Kidney (tissue), 14 donors: ENCODE data around the gene RNASE1. TPM values are rescaled to one million over a fixed set of nuclear protein-coding genes. Genes with fewer than 3 reads are reported as not detected.

Source experiments
- DNase-seq, 5 donors: peaks; one replicate each; pipeline ENCODE4 v3.0.0-alpha.2; 2013 to 2020
- FAIRE-seq: peaks from 2 replicates; lab custom pipeline; 2012; peaks lifted over from hg19 to GRCh38; lab: Jason Lieb, UNC
- H3K27ac ChIP-seq, 2 donors: one replicate each; pipeline ENCODE4 v1.7.0; 2013; ENCODE audit warnings: low read depth in 2 of 2, low read length in 2 of 2, inconsistent platforms in 1 of 2
- H3K27me3 ChIP-seq: one replicate; pipeline ENCODE4 v1.7.1; 2013; ENCODE audit warnings: low read length, inconsistent platforms; ENCODE audit not compliant: control insufficient read depth, insufficient read depth
- H3K36me3 ChIP-seq, 3 donors: one replicate each; pipeline versions ENCODE4 v1.7.0 to v1.7.1; 2013; ENCODE audit warnings: low read length in 3 of 3, control low read depth in 1 of 3, inconsistent platforms in 1 of 3; ENCODE audit not compliant: insufficient read depth in 3 of 3, control insufficient read depth in 2 of 3
- H3K4me1 ChIP-seq, 3 donors: one replicate each; pipeline versions ENCODE4 v1.7.0 to v1.7.1; 2013; ENCODE audit warnings: low read length in 3 of 3, inconsistent platforms in 1 of 3, low read depth in 1 of 3; ENCODE audit not compliant: control insufficient read depth in 2 of 3, insufficient read depth in 2 of 3
- H3K4me3 ChIP-seq, 3 donors: one replicate each; pipeline versions ENCODE4 v1.7.0 to v1.8.1; 2013; ENCODE audit warnings: low read length in 3 of 3, control low read depth in 1 of 3, inconsistent platforms in 1 of 3
- H3K9ac ChIP-seq, 3 donors: one replicate each; pipeline versions ENCODE4 v1.7.0 to v1.7.1; 2013; ENCODE audit warnings: low read length in 3 of 3, control low read depth in 1 of 3, inconsistent platforms in 1 of 3
- H3K9me3 ChIP-seq, 3 donors: one replicate each; pipeline versions ENCODE4 v1.7.0 to v1.7.1; 2013; ENCODE audit warnings: low read length in 3 of 3, control low read depth in 1 of 3, inconsistent platforms in 1 of 3; ENCODE audit not compliant: control insufficient read depth in 2 of 3, insufficient read depth in 1 of 3
- intact Hi-C: fragments of 100-400 bp; cut with DNase I; formaldehyde crosslinking; loops from one replicate; pipeline ENCODE4 v1.11.1; 2022
- polyA plus RNA-seq: library from polyadenylated mRNA; stranded (reverse); fragments of 350-450 nt; fragmentation: Illumina TruSeq; extraction: RNeasy Lipid Tissue Mini Kit (QIAGEN cat#74804); gene quantifications from one replicate; pipeline ENCODE4 v1.2.3, GENCODE V29; 2014; ENCODE audit warnings: low read depth, low replicate concordance; ENCODE audit not compliant: insufficient read depth
- total RNA-seq: library from RNA; stranded (reverse); fragmentation: NEBNext Ultra II Directional; extraction: Animal tissue kit (Norgen Biotek cat#: 25700); gene quantifications from one replicate; pipeline ENCODE4 v1.2.1, GENCODE V29; 2021
- TF ChIP-seq, protein P1 (sequence below): IDR thresholded peaks from 3 replicates; pipeline ENCODE4 v1.5.1; 2012; ENCODE audit warnings: mild to moderate bottlenecking, moderate library complexity, borderline replicate concordance; ENCODE audit not compliant: insufficient read depth; ENCODE audit errors: extremely low read depth
- donor health status: control.
- donor health status: control.
- donor health status: control.
- donor health status: control.
- donor health status: control.
- donor health status: DM: yes; HTN: yes; CAD: no.
- donor health status: Normal renal cell carcinoma (clear cell type).

RNASE1 gene
- total and polyA plus RNA-seq, 2 donors from 2014 or later: 201 to 476 TPM

DNA sequence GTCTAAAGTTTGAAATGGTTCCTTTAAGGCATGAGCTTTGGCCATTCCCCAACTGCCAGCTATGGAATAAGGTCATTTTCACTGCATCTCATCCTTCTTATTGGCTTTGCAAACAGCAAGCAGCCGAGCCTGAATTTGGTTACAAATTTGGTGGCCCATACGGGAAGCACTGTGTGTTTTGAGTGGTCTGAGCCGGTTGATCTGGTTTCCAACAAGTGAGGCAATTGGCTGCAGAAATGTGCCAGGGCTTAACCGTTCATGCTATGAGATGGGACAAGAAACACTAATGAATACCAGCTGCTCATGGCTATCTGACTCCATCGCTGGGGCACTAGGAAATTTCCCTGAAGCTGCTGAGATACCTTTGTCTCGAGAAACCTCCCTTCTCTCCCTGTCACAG is 47.6 kb downstream of the RNASE1 start:
- Histone ChIP-seq H3K4me1 (peaks cover 0 to 15% (median 8%) of the 10 kb centered on the region in 3 donors), H3K9ac (no peak overlapping the region), H3K27me3 (no peaks in the 10 kb centered on the region), H3K36me3 (no peaks in the 10 kb centered on the region), H3K9me3 (peaks cover 0 to 14% (median 0%) of the 10 kb centered on the region in 3 donors), H3K4me3 (no peak overlapping the region), H3K27ac (no peak overlapping the region)
- no peak for FAIRE-seq
- intact Hi-C loops: no loop called here
- DNase-seq: no peak
- TF ChIP-seq, protein P1, sequence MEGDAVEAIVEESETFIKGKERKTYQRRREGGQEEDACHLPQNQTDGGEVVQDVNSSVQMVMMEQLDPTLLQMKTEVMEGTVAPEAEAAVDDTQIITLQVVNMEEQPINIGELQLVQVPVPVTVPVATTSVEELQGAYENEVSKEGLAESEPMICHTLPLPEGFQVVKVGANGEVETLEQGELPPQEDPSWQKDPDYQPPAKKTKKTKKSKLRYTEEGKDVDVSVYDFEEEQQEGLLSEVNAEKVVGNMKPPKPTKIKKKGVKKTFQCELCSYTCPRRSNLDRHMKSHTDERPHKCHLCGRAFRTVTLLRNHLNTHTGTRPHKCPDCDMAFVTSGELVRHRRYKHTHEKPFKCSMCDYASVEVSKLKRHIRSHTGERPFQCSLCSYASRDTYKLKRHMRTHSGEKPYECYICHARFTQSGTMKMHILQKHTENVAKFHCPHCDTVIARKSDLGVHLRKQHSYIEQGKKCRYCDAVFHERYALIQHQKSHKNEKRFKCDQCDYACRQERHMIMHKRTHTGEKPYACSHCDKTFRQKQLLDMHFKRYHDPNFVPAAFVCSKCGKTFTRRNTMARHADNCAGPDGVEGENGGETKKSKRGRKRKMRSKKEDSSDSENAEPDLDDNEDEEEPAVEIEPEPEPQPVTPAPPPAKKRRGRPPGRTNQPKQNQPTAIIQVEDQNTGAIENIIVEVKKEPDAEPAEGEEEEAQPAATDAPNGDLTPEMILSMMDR: no peak

DNA sequence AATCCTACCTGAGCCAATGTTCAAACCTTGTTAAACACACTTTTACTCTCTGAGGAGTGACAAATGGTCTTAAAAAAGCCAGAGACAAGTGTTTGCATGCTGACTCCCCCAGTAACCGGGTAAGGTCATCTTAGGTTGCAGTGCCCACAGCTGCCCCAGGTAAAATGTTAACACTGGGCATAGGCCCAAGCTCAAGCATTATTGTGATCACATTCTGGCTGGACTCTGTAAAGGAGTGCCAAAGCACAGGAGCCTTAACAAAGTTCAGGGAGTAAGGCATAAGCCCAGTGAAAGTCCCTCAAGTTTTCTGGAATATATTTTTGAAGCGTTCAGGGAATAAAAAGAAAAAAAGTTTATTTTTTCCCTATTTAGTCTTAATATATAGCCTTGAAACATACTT is 48.3 kb downstream of the RNASE1 start:
- Histone ChIP-seq H3K36me3 (no peaks in the 10 kb centered on the region), H3K27ac (peak overlapping the region in 1 of 2 donors; percentile 59), H3K4me1 (peaks cover 0 to 15% (median 8%) of the 10 kb centered on the region in 3 donors), H3K27me3 (no peaks in the 10 kb centered on the region), H3K4me3 (no peak overlapping the region), H3K9me3 (peaks cover 0 to 14% (median 0%) of the 10 kb centered on the region in 3 donors), H3K9ac (no peak overlapping the region)
- no peak for DNase-seq
- TF ChIP-seq, protein P1: no peak
- intact Hi-C loops: no loop called here
- FAIRE-seq: peak; percentile 45

DNA sequence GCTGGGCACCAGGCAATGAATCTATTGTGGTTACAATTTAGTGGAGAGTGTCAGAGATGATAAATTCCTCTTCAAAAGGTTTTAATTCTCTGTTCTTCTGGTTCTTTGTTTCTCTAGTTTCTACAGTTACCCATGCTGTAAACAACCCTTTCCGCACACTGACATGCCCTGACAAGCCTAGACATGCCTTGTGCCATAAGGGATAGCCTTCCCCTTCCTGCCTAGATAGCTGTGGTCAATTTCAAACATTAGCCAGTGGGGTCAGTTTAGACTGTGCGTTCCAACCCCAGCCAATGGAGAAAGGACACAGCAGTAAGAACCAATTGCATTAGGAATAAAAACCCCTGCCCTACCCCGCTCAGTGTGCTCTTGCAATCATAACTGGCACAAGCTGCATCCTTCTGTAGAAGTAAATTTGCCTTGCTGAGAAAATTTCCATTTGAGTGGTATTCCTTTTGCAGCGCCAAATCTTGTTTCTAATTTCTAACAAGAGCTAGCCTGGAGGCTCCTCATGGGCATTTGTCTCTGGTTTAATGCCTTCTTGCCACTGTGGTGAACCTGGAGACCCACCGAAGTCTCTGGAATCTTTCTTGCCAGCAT is 50.6 kb downstream of the RNASE1 start:
- Histone ChIP-seq H3K27ac (no peak overlapping the region), H3K36me3 (no peaks in the 10 kb centered on the region), H3K4me3 (no peak overlapping the region), H3K9ac (no peak overlapping the region), H3K4me1 (peaks cover 0 to 11% (median 8%) of the 10 kb centered on the region in 3 donors), H3K9me3 (peaks cover 0 to 14% (median 0%) of the 10 kb centered on the region in 3 donors), H3K27me3 (no peaks in the 10 kb centered on the region)
- TF ChIP-seq, protein P1: no peak
- DNase-seq (no peak), FAIRE-seq (no peak)
- intact Hi-C loops: no loop called here

Other genes with a start within 250 kb of the RNASE1 start
- not detected for gene RNASE9, start 241.8 kb downstream of the RNASE1 start, total RNA-seq
- not detected for gene RNASE9, start 241.8 kb downstream of the RNASE1 start, polyA plus RNA-seq
- gene RNASE11, start 214.8 kb downstream of the RNASE1 start, total RNA-seq: not detected
- not detected for gene RNASE11, start 214.8 kb downstream of the RNASE1 start, polyA plus RNA-seq
- gene RNASE12, start 211.5 kb downstream of the RNASE1 start, total RNA-seq: not detected
- gene RNASE12, start 211.5 kb downstream of the RNASE1 start, polyA plus RNA-seq: not detected
- gene OR6S1, start 161.2 kb downstream of the RNASE1 start, total RNA-seq: not detected
- not detected for gene OR6S1, start 161.2 kb downstream of the RNASE1 start, polyA plus RNA-seq
- 22.8 TPM for gene RNASE4, start 118.3 kb downstream of the RNASE1 start, total RNA-seq
- 40.4 TPM for gene RNASE4, start 118.3 kb downstream of the RNASE1 start, polyA plus RNA-seq
- gene ANG, start 114.1 kb downstream of the RNASE1 start, total RNA-seq: 19.4 TPM
- gene ANG, start 114.1 kb downstream of the RNASE1 start, polyA plus RNA-seq: 24.5 TPM
- gene EDDM3A, start 57.0 kb downstream of the RNASE1 start, total RNA-seq: not detected
- gene EDDM3A, start 57.0 kb downstream of the RNASE1 start, polyA plus RNA-seq: 1.8 TPM
- not detected for gene EDDM3B, start 34.4 kb downstream of the RNASE1 start, total RNA-seq
- gene EDDM3B, start 34.4 kb downstream of the RNASE1 start, polyA plus RNA-seq: not detected
- 15.4 TPM for gene RNASE6, start 21.6 kb downstream of the RNASE1 start, total RNA-seq
- gene RNASE6, start 21.6 kb downstream of the RNASE1 start, polyA plus RNA-seq: 6.0 TPM
- gene RNASE3, start 88.5 kb upstream of the RNASE1 start, total RNA-seq: 0.38 TPM
- gene RNASE3, start 88.5 kb upstream of the RNASE1 start, polyA plus RNA-seq: not detected
- gene RNASE2, start 152.6 kb upstream of the RNASE1 start, total RNA-seq: 4.3 TPM
- 2.4 TPM for gene RNASE2, start 152.6 kb upstream of the RNASE1 start, polyA plus RNA-seq
- gene METTL17, start 187.1 kb upstream of the RNASE1 start, total RNA-seq: 53.2 TPM
- 68.6 TPM for gene METTL17, start 187.1 kb upstream of the RNASE1 start, polyA plus RNA-seq
- gene SLC39A2, start 196.4 kb upstream of the RNASE1 start, total RNA-seq: not detected
- not detected for gene SLC39A2, start 196.4 kb upstream of the RNASE1 start, polyA plus RNA-seq
- 86.2 TPM for gene NDRG2, start 222.2 kb upstream of the RNASE1 start, total RNA-seq
- gene NDRG2, start 222.2 kb upstream of the RNASE1 start, polyA plus RNA-seq: 209 TPM
- gene TPPP2, start 227.4 kb upstream of the RNASE1 start, total RNA-seq: not detected
- gene TPPP2, start 227.4 kb upstream of the RNASE1 start, polyA plus RNA-seq: 1.3 TPM
- not detected for gene RNASE13, start 232.0 kb upstream of the RNASE1 start, total RNA-seq
- not detected for gene RNASE13, start 232.0 kb upstream of the RNASE1 start, polyA plus RNA-seq
- gene RNASE7, start 239.5 kb upstream of the RNASE1 start, total RNA-seq: not detected
- gene RNASE7, start 239.5 kb upstream of the RNASE1 start, polyA plus RNA-seq: not detected